Stomach (tissue), 9 donors: ENCODE results near the gene PRKN. TPM values are rescaled to one million over a fixed set of nuclear protein-coding genes. Genes with fewer than 3 reads are reported as not detected.

ENCODE experiments used
- DNase-seq, 2 donors: peaks; one replicate each; pipeline versions ENCODE4 v3.0.0 to v3.0.0-alpha.2; 2013 to 2019
- H3K27ac ChIP-seq, 5 donors: fragments of 200-600 bp in 4 of 5; sonication (generic) in 4 of 5; one replicate each; pipeline ENCODE4 v1.5.1; 2013 to 2019; ENCODE audit warnings: mild to moderate bottlenecking in 1 of 5, moderate library complexity in 1 of 5
- H3K27me3 ChIP-seq, 3 donors: fragments of 200-600 bp; sonication (generic); one replicate each; pipeline ENCODE4 v1.5.1; 2017 to 2019; ENCODE audit warnings: mixed run types in 1 of 3
- H3K36me3 ChIP-seq, 4 donors: fragments of 200-600 bp; sonication (generic); 1 replicate in 3 of 4; 2 replicates in 1 of 4; pipeline ENCODE4 v1.5.1; 2016 to 2019
- H3K4me1 ChIP-seq, 4 donors: fragments of 200-600 bp; sonication (generic); one replicate each; pipeline ENCODE4 v1.5.1; 2016 to 2019
- H3K4me3 ChIP-seq, 4 donors: fragments of 200-600 bp; sonication (generic) in 3 of 4; one replicate each; pipeline ENCODE4 v1.5.1; 2016 to 2019; ENCODE audit warnings: mild to moderate bottlenecking in 1 of 4
- H3K9me3 ChIP-seq, 4 donors: fragments of 200-600 bp; sonication (generic); one replicate each; pipeline ENCODE4 v1.5.1; 2016 to 2019
- EP300 ChIP-seq: sonication (generic); formaldehyde crosslinking; IDR thresholded peaks from one replicate; pipeline ENCODE4 v1.6.1; 2017; ENCODE audit warnings: antibody characterized with exemption
- POLR2A ChIP-seq, 4 donors: fragments of 450-650 bp; IDR thresholded peaks; one replicate each; pipeline ENCODE4 v1.6.1; 2016; ENCODE audit warnings: antibody characterized with exemption in 4 of 4, control low read depth in 2 of 4, mild to moderate bottlenecking in 1 of 4, moderate library complexity in 1 of 4
- POLR2AphosphoS5 ChIP-seq, 3 donors: sonication (generic); formaldehyde crosslinking; IDR thresholded peaks; one replicate each; pipeline ENCODE4 v1.6.1; 2016; ENCODE audit warnings: antibody characterized with exemption in 3 of 3
- WGBS, 5 donors: extraction: QIAGEN DNeasy Blood & Tissue Kit in 3 of 5; methylation state at CpG; one replicate each; pipeline versions ENCODE4 v1.1.5 to v1.1.7; 2013 to 2018; 5-methylcytosine and 5-hydroxymethylcytosine counted together
- intact Hi-C: fragments of 100-400 bp; cut with DNase I; formaldehyde crosslinking; loops from one replicate; pipeline ENCODE4 v1.15.1; 2023; ENCODE audit warnings: low total_unique reads
- polyA plus RNA-seq, 3 donors: library from polyadenylated mRNA; stranded (reverse); fragments of 200-250 nt; gene quantifications; one replicate each; pipeline ENCODE4 v1.2.3, GENCODE V29; 2013
- total RNA-seq, 5 donors: library from RNA; depleted of rRNA; stranded (reverse); fragments of >200 nt; gene quantifications; one replicate each; pipeline versions ENCODE4 v1.1.0 to v1.2.3, GENCODE V29; 2014 to 2016
- TF ChIP-seq, protein P1 (sequence below), 7 experiments: fragments of 450-650 bp in 4 of 7; fragments of 200-600 bp in 3 of 7; sonication (generic) in 3 of 7; IDR thresholded peaks; one replicate each; pipeline ENCODE4 v1.5.1; 2016 to 2019; ENCODE audit warnings: antibody characterized with exemption in 7 of 7, control low read depth in 2 of 7, mild to moderate bottlenecking in 1 of 7
- donor health status: healthy with polysubstance abuse.
- donor health status: Bipolar disorder and iron deficiency.
- donor health status: healthy.

The PRKN gene
- total and polyA plus RNA-seq, 8 donors = 0.68 to 19.8 (median 9.5) TPM

DNA sequence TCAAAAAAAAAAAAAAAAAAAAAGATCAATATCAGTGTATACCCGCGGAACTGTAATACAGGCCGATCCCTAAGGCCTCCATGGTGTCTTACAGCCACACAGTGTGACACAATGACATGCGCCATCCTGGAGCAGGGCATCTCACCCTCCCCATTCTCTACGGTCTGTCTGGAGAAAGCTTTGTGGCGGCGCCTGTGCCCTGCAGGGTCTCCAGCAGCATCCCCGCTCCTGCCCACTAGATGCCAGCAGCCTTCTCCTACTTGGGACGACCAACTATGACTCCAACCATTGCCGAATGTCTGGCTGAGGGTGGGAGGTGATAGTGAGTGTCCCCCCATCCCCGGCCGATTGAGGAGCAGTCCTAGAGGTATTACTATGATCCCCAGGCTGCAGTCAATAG, 894.9 kb downstream of the PRKN start:
- Histone ChIP-seq H3K4me1 (peaks cover 0 to 10% (median 5%) of the 10 kb centered on the region in 4 donors), H3K4me3 (no peak overlapping the region), H3K9me3 (no peaks in the 10 kb centered on the region), H3K27ac (no peak overlapping the region), H3K27me3 (no peaks in the 10 kb centered on the region), H3K36me3 (no peaks in the 10 kb centered on the region)
- WGBS, 5 donors = 90 to 96% (median 92%) methylated on average over 11 to 12 of the region's 12 CpGs
- DNase-seq = no peak
- no peak for TF ChIP-seq EP300
- no peak for TF ChIP-seq POLR2AphosphoS5 (IDR thresholded peaks at IDR 0.05)
- TF ChIP-seq, protein P1, sequence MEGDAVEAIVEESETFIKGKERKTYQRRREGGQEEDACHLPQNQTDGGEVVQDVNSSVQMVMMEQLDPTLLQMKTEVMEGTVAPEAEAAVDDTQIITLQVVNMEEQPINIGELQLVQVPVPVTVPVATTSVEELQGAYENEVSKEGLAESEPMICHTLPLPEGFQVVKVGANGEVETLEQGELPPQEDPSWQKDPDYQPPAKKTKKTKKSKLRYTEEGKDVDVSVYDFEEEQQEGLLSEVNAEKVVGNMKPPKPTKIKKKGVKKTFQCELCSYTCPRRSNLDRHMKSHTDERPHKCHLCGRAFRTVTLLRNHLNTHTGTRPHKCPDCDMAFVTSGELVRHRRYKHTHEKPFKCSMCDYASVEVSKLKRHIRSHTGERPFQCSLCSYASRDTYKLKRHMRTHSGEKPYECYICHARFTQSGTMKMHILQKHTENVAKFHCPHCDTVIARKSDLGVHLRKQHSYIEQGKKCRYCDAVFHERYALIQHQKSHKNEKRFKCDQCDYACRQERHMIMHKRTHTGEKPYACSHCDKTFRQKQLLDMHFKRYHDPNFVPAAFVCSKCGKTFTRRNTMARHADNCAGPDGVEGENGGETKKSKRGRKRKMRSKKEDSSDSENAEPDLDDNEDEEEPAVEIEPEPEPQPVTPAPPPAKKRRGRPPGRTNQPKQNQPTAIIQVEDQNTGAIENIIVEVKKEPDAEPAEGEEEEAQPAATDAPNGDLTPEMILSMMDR (IDR thresholded peaks at IDR 0.05) = no peak
- no peak for TF ChIP-seq POLR2A (IDR thresholded peaks at IDR 0.05)
- intact Hi-C loops = no loop called here

DNA sequence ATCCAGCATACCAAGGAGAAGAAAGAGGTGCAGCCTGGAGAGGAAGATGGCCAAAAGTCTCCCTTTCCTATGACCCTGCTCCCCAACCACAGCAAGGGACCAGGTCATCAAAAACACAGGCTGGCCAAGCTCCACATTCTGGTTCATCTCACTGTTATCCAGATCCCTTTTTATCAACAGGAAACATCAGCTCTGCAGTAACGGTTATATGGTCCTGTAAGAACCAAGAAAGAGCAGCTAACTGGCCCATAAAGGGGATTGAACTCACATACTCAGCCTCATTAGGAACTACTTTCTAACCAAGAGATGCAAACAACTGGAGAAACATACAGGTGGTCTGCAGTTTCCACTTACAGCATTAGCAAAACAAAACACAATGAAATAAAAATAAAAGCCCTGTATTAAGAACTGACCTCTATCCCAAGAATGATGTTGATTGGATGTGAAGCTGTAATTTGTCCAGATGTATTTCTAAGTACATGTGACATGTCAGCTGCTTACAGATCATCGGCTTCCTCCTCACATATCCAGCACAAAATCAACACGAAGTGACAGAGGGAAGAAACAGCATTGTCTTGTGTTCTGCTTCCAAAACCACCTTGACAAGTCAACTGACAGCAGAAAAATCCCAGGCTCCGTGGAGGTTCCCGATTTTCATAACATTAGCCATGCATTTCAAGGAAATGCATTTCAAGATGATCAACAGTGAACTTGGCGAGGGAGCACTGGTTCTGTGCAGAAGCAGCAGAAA, 896.5 kb downstream of the PRKN start:
- intact Hi-C loops = no loop called here
- no peak for DNase-seq
- 53 to 74% (median 61%) methylated on average over 6 of the region's 6 CpGs for WGBS, 5 donors
- TF ChIP-seq EP300 = no peak
- Histone ChIP-seq H3K4me1 (peaks cover 0 to 8% (median 0%) of the 10 kb centered on the region in 4 donors), H3K4me3 (no peak overlapping the region), H3K27me3 (no peaks in the 10 kb centered on the region), H3K9me3 (no peaks in the 10 kb centered on the region), H3K36me3 (no peaks in the 10 kb centered on the region), H3K27ac (no peak overlapping the region)

DNA sequence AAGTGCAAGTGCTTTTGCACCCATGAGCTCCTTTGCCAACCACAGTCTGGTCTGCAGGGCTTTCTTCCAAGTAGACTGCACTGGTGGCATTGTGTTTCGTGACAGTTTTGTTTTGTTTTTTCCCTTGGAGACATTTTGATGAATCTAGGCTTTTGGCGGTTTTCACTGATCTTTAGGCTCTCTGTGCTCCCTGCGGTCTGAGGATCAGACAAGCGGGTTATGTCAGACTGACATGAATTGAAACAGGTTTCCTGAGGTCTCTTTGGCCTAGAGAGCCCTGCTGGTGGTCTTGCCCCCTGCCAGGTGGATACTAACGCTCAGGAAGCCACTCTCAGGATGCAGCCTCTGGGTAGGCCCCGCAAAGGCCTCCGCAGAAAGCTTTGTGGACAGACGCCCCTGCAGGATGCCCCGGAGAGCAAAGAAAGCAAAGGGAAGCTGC, 898.3 kb downstream of the PRKN start:
- intact Hi-C loops = no loop called here
- Histone ChIP-seq H3K4me1 (no peaks in the 10 kb centered on the region), H3K9me3 (no peaks in the 10 kb centered on the region), H3K27me3 (no peaks in the 10 kb centered on the region), H3K4me3 (no peak overlapping the region), H3K36me3 (no peaks in the 10 kb centered on the region), H3K27ac (no peak overlapping the region)
- DNase-seq = no peak
- 75 to 80% (median 78%) methylated on average over 9 of the region's 9 CpGs for WGBS, 5 donors
- TF ChIP-seq, protein P1 (IDR thresholded peaks at IDR 0.05) = no peak
- no peak for TF ChIP-seq POLR2AphosphoS5 (IDR thresholded peaks at IDR 0.05)
- no peak for TF ChIP-seq EP300
- TF ChIP-seq POLR2A (IDR thresholded peaks at IDR 0.05) = no peak

DNA sequence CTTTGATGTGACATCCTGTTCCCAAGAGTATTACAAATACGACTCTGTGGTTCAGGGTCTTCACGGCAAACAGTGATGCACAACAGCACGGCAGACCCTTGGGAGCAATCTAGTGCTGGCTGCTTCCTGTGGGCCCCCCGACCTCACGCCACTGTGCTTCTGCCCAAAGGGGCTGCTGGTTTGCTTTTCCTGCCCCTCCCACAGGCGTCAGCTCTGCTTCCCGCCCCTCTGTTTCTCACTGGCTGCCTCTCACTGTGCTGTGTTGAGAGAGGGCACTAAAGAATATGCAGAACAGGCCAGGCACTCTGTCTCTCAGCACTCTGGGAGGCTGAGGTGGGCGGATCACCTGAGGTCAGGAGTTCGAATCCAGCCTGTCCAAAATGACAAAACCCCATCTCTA, 899.2 kb downstream of the PRKN start:
- intact Hi-C loops = no loop called here

More for the DNA sequence above, 899.2 kb downstream of the PRKN start:
- no peaks in the 10 kb centered on the region for H3K36me3 ChIP-seq
- no peak overlapping the region for H3K27ac ChIP-seq
- H3K9me3 ChIP-seq = no peaks in the 10 kb centered on the region
- no peak overlapping the region for H3K4me3 ChIP-seq
- WGBS, 5 donors = 64 to 77% (median 72%) methylated on average over 9 of the region's 9 CpGs
- TF ChIP-seq, protein P1 (IDR thresholded peaks at IDR 0.05) = no peak
- no peak for TF ChIP-seq POLR2A (IDR thresholded peaks at IDR 0.05)
- TF ChIP-seq POLR2AphosphoS5 (IDR thresholded peaks at IDR 0.05) = no peak
- no peak for TF ChIP-seq EP300
- H3K27me3 ChIP-seq = no peaks in the 10 kb centered on the region
- peak in 1 of 2 donors; percentile 18 for DNase-seq
- no peaks in the 10 kb centered on the region for H3K4me1 ChIP-seq
